OCI-M1 (cell line): ENCODE measurements around the gene KCNK3.
"Not testable (repeated sequence)": the region's sequence is repeated elsewhere in the genome, so short reads cannot be mapped to it uniquely, and the experiment has no call there.

Experiments used
- DNase-seq: peaks from one replicate; lab custom pipeline; 2025; lab: John Stamatoyannopoulos, UW

Gene KCNK3

DNA sequence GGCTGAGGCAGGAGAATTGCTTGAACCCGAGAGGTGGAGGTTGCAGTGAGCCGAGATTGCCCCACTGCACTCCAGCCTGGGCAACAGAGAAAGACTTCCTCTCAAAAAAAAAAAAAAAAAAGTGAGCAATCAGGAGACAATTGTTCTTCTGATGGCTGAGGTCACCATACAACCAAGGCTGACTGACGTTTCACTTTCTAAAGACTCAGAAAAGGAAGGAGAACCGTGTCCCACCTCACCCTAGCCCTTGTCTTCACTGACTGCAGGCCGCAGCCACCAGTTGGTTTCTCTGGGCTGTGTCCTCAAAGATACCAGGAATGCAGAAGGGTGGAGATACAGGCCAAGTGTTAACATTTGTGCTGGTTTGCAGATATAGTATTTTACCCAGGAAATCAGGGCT, 63.8 kb downstream of the KCNK3 start:
- DNase-seq, result peak; percentile 67

DNA sequence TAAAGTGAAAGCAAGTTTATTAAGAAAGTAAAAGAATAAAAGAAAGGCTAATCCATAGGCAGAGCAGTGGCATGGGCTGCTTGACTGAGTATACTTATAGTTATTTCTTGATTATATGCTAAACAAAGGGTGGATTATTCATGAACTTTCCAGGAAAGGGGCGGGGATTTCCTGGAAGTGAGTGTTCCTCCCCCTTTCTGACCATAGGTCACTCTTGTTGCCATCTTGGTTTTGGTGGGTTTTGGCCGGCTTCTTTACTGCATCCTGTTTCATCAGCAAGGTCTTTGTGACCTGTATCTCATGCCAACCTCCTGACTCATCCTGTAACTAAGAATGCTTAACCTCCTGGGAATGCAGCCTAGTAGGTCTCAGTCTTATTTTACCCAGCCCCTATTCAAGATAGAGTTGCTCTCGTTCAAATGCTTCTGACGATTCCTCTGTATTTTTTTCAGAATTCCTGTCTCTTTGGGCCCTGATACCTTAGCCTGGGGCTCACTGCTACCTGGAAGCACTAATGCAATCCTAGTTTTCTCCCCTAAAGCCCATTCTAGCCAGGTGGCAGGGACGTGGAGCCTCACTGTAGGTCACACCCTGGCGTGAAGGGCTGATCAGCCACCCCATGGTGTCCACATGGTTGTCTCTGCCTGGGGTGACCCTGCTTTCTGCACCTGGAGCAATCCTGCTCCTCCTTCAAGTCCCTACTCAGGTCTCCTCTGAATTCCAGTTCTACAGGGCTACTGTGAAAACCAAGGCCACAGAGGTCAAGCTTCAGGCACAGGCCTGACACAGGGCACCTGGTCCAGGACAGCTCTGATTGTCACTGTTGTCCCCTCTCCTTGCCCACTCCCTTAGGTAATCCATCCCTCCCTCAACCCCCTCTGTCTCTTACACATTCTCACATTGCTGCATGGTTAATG, 65.6 kb downstream of the KCNK3 start:
- peak; percentile 97 for DNase-seq

DNA sequence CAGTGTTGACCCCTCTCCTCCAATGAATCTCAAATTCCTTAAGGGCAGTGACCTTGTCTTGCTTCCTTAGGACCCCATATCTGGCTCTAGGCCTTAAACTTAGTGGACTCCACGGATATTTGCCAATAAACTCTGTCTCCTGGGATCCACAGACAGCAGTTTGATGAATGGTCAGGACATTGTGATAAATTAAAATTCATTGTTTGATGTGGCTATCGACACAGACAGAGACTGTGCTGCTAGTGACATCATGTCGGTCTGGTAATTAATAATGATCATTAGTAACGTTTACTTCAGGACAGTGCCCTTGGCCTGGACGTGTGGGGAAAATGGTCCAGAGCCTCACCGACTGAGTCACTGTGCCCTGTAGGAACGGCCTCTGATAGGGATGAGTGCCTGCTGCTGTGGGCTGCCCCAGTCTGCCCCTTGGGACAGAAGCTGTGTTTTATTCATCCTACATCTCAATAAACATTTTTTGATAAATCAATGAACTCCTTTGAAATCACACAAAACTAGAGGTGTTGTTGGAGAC, 66.3 kb downstream of the KCNK3 start:
- DNase-seq, result no peak

DNA sequence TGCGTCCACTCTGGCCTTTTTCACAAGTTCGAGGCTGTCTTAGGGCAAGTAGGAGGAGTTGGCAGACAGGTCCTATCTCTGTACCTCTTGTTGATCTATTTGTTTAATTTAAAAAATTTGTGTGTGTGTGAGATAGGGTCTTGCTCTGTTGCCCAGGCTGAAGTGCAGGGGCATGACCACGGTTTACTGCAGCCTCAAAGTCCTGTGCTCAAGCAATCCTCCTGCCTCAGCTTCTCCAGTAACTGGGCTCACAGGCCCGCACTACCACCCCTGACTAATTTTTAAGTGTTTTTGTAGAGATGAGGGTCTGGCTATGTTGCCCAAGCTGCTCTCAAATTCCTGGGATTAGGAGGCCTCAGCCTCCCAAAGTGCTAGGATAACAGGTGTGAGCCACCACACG, 67.3 kb downstream of the KCNK3 start:
- DNase-seq, result no peak

DNA sequence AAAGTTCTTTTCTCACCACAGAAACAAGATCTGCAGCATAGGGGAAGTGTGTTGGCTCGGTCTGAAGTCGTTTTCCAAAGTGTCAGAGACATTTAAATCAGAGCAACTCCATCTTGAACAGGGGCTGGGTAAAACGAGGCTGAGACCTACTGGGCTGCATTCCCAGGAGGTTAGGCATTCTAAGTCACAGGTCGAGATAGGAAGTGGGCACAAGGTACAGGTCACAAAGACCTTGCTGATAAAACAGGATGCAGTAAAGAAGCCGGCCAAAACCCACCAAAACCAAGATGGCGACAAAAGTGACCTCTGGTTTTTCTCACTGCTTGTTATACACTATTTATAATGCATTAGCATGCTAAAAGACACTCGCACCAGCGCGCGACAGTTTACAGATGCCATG, 68.5 kb downstream of the KCNK3 start:
- not testable (repeated sequence) for DNase-seq

DNA sequence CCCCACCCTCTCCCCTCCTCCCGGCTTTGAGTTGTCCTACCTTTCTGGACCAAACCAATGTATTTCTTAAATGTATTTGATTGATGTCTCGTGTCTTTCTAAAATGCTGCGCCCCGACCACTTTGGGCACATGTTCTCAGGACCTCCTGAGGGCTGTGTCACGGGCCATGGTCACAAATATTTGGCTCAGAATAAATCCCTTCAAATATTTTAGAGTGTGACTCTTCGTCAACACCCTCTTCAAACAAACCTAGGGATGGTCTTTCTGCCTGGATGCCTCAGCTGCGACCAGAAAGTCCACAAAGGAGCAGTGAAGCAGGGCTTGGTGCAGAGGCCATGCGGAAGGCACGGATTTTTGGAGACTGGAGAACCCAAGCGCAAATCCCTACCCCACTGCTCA, 70.5 kb downstream of the KCNK3 start:
- no peak for DNase-seq

DNA sequence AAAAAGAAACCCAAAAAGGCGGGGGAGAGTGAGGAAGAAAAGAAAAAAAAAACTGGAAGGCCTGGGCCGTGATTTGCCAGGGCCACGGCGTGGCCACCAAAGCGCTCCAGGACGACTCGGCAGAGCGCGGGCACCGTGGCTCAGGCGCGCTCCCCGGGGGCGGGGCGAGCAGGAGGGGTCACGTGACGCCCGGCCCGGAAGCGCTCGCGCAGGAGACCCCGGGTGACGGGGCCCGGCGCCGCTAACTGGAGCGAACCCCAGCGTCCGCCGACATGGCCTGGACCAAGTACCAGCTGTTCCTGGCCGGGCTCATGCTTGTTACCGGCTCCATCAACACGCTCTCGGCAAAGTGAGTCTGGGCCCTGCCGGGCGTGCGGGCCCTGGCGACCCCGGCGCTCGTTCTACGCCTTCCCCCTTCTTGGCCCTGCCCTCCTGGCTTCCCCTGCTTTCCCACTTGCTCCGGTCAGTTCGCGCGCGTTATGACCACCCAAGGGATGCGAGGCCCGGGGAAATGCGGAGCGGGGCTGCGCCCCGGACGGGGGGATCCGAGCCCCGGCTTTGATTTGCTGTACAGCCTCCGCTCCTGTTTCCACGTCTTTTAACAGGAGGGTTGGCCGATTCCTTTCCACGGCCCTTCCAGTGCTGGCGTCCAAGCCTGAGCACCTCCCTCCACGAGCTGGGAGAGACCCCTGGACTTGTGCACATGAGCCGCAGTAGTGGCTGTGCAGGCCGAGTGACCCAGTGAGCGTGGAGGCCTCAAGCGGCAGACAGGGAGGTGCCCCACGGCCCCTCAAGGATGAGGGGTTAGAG, 71.8 kb downstream of the KCNK3 start, which contains the start of gene SLC35F6:
TSS of gene SLC35F6 (plus strand) at position 207 of the 810 bp plus-strand sequence. CDS start at position 273, 66 bp downstream.
- DNase-seq, result peak; percentile 89

DNA sequence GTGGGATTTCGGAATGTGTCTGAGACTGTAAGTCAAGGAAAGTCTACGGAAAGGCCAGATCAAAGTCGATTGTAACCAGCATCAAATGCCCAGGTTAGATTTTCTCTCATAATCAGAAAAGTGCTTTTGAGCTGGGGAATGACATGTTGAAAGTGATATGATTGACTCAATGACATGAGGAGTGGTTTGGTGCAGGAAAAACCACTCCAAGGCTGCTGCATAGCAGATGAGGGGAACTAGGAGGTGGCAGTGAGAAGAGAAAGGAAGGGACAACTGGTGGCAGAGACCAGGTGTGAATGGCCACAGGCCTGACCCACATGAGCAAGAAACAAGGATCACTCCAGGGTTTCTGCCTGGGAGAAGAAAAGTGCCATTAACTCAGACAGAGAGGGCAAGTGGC, 72.4 kb downstream of the KCNK3 start:
- DNase-seq, result no peak

DNA sequence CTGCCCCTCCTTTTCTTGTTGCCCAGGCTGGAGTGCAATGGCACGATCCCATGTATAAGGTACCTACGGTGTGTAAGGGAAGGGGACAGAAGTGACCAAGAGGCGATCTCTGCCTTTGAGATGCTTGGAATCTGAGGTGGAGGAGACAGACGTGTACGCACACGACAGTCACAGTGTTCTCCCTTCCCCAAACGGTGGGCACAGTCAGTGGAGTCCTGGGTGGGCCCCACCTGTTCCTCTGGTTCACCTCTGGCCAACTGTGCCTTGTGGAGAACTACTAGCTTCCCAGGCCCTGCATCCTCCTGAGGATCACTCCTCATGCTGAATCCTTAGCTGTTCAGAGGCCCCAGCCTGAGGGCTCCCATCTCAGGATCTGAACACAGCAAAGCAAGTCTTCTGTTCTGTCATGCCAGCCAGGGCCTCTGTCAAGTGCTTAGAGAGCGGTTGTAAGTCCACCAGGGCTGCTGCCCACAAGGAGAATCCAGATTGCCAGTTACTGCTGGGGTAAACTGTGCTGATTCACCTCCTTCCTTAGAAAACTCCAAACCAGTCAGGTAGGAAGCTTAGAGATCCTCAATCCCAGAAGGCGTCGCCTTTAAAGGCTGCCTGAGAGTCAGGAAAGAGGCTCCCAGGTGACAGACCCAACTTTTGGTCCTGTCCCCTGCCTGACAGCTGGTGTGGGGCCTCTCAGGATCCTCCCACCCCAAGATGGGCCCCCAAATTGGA, 73.1 kb downstream of the KCNK3 start:
- no peak for DNase-seq

DNA sequence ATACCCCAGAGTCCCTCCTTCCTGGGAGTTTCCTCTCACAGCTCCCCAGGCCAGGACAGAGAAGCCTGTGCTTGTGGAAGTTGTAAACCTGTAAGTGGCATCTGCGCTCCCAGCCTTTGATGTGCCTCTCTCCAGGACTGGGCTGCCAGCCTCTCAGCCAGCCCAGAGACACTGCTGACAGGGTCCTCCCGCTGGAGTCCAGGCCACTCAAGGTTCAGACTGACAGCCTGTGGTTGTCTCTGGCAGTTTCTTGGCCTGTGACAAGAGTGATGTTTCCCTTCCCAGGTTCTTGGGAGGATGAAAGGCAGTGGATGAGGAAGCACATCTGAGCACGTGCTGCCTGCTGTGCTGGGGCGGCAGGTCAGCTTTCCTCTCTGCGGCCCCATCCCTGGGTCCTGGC, 74.6 kb downstream of the KCNK3 start:
- no peak for DNase-seq

DNA sequence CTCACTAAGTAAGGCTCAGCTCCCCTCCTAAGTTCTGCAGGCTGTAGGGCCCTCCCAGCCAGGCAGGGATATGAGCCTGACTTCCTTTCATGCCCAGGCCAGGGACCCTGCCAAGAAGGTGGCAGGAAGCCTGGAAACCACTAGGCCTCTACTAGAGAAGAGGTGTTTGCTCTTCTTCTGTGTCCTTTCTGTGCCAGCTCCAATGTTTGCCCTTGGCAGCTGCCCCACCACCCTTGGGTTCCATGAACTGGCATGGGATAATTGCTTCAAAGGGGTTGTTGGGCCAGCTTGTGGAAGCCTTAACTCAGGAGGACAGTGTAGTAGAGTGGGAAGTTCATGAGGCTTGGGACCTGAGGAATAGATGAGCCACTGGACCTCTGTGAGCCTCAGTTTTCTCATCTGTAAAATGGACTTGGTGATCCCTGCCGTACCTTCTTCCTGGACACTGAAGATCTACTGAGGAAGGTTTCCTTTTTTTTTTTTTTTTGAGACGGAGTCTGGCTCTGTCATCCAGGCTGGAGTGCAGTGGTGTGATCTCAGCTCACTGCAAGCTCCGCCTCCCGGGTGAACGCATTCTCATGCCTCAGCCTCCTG, 75.5 kb downstream of the KCNK3 start:
- DNase-seq, result no peak

DNA sequence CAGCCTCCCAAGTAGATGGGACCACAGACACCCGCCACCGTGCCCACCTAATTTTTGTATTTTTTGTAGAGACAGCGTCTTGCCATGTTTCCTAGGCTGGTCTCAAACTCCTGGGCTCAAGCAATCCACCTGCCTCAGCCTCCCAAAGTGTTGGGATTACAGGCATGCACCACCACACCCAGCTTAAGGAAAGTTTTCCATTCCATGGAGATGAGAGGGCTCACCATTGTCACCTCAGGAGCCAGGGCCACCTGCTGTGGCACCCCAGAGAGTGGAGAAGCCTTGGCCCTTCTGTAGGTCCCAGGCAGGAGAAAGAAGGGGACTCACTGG, 76.2 kb downstream of the KCNK3 start:
- DNase-seq, result no peak

DNA sequence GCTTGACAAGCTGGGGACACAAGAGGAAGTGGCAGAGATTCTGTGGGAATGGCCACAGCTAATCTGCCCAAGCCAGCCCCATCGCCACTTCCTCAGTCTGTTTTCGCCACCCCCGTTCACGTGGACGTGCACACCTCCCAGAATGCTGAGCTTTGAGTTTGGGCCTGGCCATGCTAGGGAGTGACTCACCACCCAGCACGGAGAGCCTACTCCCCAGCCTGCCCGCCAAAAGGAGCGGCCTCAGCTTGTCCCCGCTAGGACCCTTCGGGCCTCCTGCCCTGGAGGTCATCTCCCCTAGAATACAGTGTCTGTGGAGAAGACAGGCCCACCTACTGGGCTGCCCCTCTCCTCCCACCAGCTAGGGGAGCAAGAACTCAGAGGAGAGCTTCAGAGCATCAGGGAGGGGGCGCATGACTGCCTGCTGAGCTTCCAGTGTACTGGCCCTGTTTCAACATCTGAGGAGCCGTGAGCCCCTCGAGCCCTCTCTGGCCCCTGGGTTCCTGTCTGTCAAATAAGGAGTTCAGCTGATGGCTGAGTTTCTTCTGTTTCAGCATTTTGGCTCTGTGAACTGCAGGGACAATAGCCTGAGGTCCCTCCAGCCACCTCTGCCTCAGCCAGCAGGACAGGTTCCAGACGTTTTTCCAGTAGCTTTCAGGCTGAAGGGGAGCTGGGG, 76.7 kb downstream of the KCNK3 start:
- DNase-seq, result peak; percentile 98

DNA sequence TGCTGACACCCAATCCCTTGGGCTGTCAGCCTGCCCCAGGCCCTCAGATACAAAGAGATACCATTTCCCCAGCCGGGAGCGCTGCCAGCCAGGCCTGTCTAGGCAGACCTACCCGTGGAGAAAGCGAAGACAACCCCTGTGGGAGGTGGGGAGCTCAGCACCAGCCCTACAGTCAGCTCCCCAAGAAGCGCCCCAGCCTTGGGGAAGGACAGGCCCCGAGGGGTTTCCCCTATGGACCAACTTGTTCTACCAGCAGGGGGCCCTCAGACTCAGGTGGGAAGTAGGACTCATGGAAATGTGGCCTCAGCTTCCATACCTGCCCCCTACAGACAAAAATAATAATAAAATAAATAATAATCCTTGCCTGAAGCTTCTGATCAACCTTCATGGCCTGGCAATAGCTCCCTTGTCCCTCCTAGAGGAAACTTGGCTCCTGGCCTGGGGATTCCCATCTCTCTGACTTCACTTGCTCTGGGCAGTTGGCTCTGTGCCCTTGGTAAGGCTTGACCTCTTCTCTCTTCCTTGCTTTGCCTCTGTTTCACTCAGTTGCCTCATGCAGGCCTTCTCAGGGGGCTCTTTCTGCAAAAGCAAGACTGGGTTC, 78.6 kb downstream of the KCNK3 start:
- DNase-seq, result peak; percentile 37

DNA sequence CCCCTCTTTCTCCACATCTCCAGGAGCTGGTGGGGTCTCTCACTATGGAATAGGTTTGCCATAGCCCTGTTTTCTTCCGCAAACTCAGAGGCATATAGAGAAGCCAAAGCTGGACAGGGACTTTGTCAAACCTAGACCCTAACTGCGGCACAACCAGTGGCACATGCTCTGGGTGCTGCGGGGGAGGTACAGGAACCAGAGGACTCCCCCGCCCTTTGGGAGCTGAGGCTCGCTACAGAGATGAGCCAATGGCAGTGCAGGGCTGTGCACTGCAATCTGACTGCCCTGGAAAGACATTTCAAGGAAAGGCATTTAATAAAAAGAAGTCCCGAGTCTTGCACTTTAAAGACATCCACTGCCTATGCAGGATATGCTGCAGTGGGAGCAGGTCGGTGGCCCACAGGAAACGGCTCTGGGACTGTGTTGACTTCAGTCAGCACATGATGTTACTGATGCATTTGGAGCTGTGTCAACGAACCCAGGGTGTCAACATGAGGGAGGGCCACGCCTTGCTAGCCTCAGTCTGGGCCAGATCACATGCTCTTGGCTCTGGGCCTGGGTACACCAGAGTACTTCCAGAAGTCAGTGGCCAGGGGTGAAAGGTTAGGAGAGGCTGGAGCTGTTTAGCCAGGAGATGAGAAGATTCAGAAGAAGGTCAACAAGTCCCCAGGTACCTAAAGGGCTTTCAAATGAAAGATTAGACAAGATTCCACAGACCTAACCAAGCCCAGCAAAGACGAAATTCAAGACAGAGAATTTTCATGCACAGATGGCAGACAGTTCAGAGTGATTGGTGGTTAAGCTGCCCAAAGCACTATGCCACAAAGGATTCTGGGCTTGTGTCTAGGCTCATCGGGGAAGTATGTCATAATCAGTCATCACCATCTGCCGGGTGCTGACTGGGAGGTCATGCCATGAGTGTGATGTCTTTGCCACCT, 79.8 kb downstream of the KCNK3 start:
- DNase-seq, result peak; percentile 45

DNA sequence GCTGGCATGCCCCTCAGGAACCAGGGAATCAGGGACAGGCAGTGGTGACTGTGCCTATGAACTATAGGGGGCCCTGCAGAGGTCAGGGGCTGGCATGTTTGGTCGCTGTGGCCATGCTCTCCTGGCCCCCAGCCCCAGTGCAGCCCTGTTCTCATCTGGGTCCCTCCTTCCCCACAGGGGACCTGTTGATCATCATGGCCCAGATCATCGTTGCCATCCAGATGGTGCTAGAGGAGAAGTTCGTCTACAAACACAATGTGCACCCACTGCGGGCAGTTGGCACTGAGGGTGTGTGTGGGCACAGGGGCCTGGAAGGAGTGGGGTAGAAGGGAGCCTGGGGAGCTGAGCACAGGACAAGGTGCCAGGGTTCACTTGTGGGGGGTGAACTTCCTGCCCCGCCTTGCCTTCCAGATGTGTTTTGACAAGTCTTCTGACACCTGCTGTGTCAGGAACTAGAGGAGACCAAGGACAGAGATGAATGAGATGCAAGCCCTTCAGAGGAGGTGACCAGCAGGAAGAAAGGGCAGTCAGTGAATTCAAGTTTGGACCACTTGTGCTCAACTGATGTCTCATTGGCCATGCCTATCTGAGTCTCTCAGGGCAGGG, 83.8 kb downstream of the KCNK3 start:
- DNase-seq, result no peak

DNA sequence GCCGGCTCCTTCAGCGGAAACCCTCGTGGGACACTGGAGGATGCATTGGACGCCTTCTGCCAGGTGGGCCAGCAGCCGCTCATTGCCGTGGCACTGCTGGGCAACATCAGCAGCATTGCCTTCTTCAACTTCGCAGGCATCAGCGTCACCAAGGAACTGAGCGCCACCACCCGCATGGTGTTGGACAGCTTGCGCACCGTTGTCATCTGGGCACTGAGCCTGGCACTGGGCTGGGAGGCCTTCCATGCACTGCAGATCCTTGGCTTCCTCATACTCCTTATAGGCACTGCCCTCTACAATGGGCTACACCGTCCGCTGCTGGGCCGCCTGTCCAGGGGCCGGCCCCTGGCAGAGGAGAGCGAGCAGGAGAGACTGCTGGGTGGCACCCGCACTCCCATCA, 85.6 kb downstream of the KCNK3 start:
- DNase-seq, result no peak

DNA sequence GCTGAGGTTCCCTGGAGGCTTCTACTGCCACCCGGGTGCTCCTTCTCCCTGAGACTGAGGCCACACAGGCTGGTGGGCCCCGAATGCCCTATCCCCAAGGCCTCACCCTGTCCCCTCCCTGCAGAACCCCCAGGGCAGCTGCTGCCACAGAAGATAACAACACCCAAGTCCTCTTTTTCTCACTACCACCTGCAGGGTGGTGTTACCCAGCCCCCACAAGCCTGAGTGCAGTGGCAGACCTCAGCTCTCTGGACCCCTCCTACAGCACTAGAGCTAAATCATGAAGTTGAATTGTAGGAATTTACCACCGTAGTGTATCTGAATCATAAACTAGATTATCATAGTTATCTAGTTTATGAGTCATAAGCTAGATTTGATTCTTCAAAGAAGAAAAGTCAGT, 86.0 kb downstream of the KCNK3 start:
- DNase-seq, result no peak

DNA sequence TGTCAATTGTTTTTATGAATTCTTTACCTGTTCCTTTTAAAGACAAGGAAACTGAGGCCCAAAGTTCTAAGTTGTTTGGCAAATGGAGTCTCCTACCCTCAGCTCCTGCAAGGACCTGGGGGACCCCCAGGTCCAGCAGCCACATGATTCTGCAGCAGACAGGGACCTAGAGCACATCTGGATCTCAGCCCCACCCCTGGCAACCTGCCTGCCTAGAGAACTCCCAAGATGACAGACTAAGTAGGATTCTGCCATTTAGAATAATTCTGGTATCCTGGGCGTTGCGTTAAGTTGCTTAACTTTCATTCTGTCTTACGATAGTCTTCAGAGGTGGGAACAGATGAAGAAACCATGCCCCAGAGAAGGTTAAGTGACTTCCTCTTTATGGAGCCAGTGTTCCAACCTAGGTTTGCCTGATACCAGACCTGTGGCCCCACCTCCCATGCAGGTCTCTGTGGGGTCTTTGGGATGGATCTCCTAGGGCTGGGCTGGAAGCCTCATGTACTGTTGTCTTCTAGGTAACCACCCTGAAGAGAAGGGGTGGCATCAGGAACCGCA, 87.8 kb downstream of the KCNK3 start:
- no peak for DNase-seq
